Measurements from ENCODE around the gene DNAH14.

- peak in 2 of 3 experiments; percentile 52 to 65 for TF ChIP-seq CTCF (IDR thresholded peaks at IDR 0.05)
- no peak for TF ChIP-seq POLR2A (IDR thresholded peaks at IDR 0.05)
Measured at GRCh38 chr1:224922404-224923164, 6.9 kb upstream of the DNAH14 start.
